GM18507 (cell line): ENCODE measurements around the gene LRRN1.
"Not testable (repeated sequence)": the region's sequence is repeated elsewhere in the genome, so short reads cannot be mapped to it uniquely, and the experiment has no call there.

Experiments
- DNase-seq: peaks from one replicate; pipeline ENCODE4 v3.0.0; 2011; ENCODE audit warnings: low read depth; ENCODE audit not compliant: insufficient read length; ENCODE audit errors: extremely low spot score
- FAIRE-seq: peaks from 2 replicates; lab custom pipeline; 2011; peaks lifted over from hg19 to GRCh38; lab: Jason Lieb, UNC

Gene LRRN1

DNA sequence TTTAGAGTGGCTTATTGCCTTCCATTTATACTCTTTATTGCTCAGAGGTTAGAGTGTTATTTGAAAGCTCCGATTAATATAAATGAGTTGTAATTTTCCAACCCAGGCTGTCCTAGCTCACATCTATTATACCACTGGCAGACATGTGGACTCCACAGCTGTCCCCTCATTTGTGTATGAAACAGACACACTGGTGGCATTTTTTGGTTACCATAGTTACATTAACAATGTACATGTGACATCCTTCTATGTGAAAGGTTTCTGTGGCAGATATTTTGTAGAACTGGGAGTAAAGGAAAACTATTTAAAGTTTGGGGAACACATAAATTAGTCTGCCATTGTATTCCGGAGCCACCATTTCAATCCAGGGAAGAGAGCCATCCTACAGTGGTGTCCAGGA is 5.3 kb downstream of the LRRN1 start:
- no peak for FAIRE-seq
- no peak for DNase-seq

DNA sequence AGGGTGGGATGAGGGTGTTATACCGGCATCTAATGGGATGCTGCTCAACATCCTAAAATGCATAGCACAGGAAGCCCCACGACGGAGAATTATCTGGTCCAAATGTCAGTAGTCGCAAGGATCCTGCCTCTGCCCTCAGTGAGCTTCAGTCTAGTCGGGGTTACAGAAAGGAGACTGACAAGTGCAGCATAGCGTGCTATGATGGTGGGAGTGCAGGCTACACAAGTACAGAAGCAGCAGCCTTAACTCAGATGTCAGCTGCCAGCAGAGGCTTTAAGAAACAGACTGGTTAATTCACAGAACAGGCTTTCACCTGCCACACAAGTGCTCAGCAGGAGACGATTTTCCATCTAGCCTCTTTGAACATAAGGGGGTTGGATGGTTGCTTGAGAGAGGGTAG is 6.9 kb downstream of the LRRN1 start:
- FAIRE-seq = no peak

DNA sequence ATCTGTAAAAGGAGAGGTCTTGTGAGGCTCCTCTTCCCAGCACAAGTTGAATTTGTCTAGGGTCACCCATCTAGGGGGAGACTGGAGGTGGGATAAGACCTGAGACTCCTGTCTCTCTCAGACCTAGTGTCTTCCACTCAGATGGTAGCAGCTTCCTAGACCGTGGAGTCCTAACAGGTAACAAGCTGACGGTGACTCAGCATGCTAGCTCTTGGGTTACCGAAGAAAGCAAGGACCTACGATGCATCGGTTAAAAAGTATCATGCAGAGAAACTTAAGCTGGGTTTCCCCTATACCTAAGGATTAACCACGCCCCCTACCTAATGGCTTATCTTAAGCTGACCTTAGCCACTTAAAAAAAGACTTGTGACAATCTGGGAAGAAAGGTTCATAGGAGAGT is 7.6 kb downstream of the LRRN1 start:
- FAIRE-seq (no peak), DNase-seq (no peak)

More for the DNA sequence above, 6.9 kb downstream of the LRRN1 start:
- no peak for DNase-seq

DNA sequence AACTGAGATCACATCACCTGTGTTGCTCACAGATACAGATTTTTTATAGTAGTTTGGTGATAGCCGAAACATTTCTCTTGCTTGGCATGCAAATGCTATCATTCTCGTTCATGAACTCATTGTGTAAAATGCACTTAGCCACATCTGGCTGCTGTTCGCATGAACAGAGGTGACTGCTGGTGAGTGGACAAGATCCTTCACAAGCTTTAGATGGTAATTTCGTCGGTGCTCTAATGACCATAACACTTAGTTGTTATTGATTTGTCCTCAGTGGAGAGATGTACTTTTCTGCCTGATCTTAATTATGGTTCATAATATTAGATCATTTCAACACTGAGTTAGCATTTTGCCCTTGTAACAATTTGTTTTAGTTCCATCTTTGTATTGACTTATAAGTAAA is 13.8 kb downstream of the LRRN1 start:
- FAIRE-seq (no peak), DNase-seq (no peak)

DNA sequence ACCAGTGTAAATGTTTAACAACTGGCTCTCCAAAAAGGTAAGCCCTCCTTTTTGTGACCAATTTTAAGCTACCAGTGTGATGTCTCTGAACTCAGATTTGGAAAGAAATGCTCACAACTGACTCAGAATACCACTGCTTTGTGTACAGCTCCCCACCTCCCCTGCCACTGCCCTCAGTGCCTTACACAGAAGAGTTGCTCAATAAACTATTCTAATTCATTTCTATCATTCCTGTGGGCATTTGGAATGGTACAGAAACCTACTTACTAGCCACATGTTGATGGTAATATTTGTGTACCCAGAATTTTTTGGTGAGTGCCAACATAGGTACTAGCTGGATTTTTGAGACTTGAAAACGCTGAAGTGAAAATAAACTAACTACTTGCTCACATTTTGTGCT is 16.0 kb downstream of the LRRN1 start:
- DNase-seq (no peak), FAIRE-seq (no peak)

DNA sequence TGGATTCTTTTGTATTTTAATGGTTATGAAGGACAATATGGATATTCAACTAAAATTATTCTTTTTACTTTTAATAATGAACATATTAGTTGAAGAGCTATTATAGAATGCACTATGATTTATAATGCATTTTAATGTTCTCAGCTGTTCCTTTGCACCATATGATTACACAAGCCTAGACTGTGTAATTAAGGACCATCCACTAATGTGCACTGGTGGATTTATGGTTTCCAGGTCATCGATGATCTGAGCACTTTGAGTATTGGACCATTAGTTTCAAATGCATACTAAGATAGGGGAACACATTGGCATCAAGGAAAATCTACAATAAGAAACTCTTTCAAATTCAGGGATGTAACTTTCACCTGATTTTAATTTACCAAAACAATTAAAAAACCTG is 16.8 kb downstream of the LRRN1 start:
- no peak for FAIRE-seq
- no peak for DNase-seq

DNA sequence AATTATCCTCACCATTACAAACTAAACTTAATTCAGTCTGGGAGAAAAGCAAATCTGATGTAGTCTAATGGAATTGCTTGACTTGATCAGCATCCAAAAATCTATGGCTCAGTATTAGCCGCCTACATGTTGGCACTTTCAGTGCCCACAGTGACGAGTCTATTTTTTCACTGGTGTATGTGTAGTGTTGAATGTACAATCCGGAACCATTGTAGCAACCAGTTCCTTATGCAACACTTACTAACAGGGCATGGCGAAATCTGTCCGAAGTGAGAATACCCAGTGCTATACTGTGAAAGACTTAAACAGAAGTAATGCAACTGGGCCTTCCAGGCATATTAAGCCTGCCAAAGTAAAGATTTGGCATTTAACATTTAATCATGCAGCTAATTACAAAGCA is 18.6 kb downstream of the LRRN1 start:
- no peak for DNase-seq

DNA sequence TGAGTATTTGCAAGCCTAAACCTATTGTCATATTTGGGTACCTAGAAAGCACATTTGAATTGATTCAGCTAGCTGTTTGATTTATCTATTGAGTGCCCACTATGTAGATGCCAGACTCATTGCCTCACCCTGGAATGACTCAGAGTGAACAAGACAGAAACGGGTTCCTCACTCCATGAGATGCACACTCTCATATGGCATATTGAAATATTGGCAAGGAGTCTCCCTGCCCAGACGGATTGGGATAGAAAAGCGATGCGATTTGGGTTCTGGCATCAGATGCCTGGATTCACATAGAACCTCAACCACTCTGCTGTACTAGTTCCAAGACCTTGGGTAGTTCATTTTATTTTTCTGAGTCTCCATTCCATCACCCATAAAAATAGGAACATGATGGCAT is 22.5 kb downstream of the LRRN1 start:
- FAIRE-seq = no peak
- DNase-seq = no peak

More for the DNA sequence above, 18.6 kb downstream of the LRRN1 start:
- FAIRE-seq = no peak

DNA sequence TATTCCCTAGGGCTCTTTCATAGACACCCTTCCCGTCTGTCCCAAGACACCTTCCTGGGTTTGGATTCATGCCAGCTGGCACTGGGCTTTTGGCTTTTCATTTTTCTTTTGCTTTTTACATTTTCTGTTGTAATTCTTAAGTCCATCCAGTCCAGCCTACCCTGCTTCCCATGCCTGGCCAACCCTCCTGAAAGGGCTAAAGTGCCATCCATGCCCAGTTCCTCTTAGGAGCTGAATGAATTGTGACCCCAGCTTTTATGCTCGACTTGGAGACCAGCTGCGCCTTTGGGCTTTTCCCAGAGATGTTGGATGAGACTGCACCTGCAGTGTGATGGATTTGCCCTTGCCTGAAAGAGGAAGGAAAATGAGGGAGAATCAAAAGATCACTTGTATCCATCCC is 25.8 kb downstream of the LRRN1 start:
- DNase-seq (no peak), FAIRE-seq (no peak)

DNA sequence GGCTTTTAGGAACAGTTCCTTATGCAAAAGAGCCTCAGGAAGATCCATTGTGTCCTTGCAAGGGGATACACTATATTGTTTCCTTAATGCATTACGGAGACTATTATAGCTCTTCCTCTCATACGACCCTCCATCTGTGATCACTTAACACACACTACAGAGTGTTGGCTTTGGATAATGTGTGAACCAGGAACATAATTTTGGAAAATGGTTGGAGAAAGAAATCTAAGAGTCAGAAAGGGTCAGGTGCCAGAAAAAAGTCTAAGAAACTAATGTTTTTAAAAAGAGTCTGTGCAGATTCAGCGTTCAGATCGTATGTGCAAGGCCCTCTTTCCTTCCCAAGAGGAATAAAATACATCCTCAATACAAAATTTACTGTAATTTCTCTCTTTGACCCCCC is 27.3 kb downstream of the LRRN1 start:
- FAIRE-seq (no peak), DNase-seq (no peak)

DNA sequence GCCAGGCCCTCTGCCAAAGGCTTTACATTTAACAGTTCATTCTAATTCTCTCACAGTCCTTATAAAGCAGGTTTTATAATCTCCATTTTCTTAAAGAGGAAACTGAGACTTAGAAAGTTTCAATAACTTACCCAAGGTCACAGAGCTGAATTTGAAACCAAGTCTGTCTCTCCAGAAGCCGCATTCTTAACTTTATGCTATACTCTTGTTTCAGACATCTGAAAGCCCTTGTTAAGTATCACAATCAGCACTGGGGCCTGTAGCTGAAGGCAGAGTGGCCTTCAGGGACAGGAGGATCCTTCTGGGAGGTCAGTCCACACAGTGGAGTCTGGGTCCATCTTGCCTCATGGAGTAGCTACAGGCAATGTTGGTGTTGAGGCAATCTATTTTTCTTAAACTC is 27.9 kb downstream of the LRRN1 start:
- FAIRE-seq (no peak), DNase-seq (no peak)

DNA sequence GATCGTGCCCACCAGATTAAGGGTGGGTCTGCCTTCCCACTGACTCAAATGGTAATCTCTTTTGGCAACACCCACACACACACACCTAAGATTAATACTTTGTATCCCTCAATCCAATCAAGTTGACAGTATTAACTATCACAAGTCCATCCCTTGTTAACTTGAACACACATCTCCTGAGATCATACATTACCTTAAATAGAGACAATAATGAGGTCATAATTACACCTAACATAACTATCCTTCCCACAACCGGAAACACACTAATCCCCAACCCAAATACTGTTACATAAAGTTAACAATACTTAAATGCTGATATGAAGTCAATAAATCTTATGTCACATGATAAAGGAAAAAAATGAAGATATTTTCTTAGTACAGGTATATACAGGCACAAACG is 29.2 kb downstream of the LRRN1 start:
- DNase-seq, FAIRE-seq: not testable (repeated sequence)

DNA sequence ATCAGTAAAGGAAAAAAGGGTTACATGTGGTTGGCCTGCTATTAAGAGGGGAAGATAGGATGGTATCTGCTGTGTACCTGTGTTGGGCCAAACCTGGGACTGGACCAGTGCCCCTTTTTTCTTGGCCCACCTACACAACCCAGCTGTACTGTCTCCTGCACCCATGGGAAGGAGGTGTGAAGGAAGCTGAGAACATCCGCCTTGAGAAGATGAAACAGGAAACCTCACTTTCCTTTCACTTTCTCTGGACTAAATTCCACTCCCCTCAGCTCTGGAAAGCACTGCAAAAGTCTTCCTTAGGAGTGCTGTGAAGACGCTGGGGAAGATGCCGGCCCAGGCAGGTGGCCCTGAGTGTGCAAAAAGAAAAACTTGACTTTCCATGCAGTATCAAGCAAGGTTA is 37.6 kb downstream of the LRRN1 start:
- FAIRE-seq (no peak), DNase-seq (no peak)

DNA sequence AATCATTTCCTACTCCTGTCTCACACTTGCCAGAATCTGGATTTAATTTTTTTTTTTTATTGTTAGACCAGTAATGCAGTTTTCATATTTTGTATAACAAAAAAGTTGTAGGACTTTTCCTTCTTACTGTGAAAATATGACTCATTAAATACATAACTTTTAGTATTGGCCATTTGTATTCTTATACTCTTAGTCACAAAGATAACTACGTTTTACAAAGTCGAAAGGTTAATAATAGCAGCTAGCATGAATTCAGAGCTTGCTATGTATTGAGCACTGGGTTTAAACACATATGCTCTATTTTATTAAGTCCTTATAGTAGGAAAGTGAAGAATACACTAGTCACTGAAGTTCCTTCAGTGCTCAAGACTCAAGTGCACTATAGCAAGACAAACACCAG is 43.1 kb downstream of the LRRN1 start:
- FAIRE-seq (no peak), DNase-seq (no peak)

DNA sequence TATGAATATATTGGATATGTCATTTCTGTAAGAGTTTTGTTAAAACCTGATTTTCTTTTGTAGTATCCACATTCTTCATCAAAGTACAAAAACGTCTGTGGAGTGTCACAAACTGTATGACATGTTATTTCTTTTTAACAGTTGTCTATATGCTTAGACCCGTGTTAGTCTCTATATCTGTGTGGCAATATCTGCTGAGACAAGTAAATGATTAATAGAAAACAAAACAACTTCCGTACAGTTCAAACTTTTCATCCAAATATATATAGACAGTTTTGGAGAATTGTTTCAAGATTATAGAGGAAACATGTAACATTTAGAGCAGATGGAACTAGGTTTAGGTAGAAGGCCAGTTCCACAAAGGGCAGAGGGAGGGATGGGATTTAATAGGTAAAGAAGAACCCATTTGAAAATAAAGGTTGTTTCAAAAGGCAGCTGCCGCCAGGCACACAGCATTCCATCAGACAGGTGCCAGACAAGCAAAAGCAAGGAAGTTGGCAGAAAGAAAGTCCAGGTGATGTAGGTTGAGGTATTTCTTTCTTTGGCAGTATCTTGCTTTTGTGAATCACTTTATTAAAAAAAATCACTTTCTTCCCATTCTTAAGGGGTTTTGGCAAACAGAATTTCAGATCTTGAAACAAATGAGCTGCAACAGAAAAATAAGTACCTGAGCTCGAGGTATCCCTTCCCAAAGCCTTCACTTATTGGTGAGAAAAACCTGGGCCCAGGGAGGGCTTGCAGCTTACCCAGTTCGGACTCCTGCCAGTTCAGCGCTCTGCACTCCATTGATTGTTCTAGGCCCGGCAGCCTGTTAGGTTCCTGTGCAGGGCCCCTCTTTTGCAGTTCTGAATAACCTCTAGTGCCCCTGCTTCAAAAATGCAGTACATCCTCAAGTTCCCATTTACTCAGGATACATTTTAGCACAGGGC is 49.0 kb downstream of the LRRN1 start:
- no peak for DNase-seq
- FAIRE-seq = no peak

DNA sequence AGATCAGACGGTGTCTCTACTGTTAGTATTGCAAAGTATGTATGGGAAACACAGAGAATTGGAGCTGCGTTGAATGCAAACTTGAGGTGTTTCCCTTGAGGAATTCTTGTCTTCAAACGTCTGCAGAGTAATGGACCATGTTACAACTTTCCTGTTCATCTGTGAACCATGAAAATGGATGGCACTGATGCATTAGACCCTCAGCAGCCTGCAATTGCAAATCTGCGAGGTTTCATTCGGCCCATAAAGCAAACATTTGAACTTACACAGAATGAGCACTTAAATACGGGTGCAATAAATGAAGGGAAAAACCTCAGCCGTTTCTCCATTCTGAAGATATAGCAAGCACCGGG is 49.7 kb downstream of the LRRN1 start:
- DNase-seq (no peak), FAIRE-seq (no peak)

DNA sequence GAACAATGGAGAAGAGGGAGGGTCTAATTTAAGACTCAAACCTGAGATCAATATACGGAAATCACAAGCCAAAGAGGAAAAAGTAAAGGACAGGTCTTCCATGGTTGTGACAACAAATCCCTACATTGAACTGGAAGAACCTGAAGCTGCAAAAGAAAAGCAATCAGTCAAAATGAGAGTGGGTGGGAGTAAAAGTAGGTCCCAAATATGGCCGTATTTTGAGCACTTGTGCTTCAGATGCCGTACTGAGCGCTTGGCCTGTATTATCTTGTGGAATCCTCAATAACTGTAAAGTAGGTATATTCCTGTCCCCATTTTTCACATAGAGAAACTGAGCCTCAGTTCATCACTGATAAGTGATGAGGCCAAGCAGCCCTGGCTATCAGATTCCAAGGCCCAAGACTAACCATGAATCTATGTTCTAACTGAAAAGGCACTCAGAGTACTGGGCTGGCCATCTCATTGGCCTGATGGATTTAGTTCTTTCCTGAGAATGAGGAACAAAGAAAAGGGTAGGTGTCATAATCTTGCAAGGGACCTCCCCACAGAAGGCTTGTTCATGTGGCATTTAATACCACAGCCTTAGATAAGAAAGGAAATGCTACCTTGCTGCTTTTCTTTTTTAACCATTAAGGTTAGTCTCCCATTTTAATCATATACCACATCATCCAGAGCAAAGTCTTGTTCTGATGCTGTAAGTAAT is 52.5 kb downstream of the LRRN1 start:
- FAIRE-seq (no peak), DNase-seq (no peak)

DNA sequence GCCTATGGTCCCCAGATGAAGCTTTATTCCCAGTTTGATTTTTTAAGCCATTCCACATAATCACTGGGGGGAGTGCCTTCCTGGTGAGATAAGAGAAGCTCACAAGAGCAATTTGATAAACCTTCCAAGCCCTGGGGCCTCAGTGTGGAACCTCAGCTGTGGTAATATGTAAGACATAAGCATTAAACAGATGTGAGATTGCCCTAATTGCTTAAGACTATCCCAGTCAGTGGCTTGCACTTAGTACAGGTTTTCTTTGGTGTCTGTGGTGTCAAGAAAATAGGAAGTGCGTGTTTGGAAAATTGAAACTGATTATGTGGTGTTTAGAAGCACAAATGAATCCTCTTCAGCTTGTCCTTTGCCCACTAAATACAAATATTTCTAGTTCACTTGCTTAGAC is 54.3 kb downstream of the LRRN1 start:
- FAIRE-seq (no peak), DNase-seq (no peak)

DNA sequence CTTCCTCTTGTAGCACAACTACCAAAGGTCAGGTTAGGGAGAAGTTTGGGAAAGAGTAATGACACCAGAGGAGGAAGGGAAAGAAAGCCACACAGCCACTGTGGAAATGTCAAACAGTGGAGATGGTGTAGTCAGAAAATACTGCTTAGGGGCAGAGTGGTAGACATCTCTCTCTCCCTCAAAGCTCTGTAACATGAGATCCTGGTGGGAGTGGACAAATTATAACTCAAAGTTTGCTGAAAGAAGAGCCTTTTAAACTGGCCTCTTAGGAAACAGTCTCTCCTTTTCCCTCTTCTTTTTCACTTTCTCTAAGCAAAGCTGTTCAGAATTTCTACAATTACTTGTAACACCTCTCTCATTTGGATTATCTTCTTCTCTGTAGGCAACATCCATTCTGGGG is 55.8 kb downstream of the LRRN1 start:
- DNase-seq = no peak
- FAIRE-seq = no peak

DNA sequence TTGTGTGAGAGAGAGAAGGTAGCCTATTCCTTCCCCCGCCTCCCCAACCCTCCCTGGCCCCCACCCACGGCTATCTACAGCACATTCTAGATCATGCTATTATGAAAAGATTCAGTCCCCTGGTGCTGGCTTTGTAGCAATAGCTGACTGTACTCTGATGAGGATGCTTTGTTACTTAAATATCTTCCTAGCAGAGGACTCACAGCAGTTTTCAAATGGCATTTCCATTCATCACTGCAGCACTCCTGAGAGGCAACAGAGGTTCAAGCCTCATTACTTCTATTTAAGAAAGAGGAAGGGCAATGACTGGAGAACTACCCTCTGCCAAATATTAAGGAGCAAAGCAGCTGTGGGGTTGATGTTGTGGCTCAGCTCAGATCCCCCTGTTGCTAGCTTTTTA is 61.0 kb downstream of the LRRN1 start:
- no peak for DNase-seq
- no peak for FAIRE-seq

DNA sequence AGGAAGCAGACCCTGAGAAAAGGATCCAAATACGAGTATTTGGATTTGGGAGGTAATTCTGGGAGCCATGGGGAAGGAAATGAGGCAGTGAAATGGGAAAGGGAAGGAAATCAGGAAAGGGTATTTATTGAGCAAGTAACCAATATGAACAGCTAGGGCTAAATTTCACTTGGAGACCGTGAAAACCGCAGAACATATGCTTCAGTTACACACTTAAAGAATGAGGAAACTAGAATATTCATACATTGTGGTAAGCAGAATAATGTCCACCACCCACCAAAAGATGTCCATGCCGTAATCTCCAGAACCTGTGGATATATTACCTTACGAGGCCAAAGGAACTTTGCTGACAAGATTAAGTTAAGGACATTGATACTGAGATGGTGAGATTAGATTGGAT is 63.3 kb downstream of the LRRN1 start:
- FAIRE-seq (no peak), DNase-seq (no peak)
